GM12892 (cell line): ENCODE data around the gene UBE2B.

ENCODE experiments used
- POLR2A ChIP-seq: IDR thresholded peaks from 2 replicates; pipeline ENCODE4 v1.6.1; 2011; ENCODE audit warnings: low read depth, low read length, control low read depth
- POLR2AphosphoS5 ChIP-seq: IDR thresholded peaks from 2 replicates; pipeline ENCODE4 v1.6.1; 2011; ENCODE audit warnings: low read depth, low read length, control low read depth

DNA sequence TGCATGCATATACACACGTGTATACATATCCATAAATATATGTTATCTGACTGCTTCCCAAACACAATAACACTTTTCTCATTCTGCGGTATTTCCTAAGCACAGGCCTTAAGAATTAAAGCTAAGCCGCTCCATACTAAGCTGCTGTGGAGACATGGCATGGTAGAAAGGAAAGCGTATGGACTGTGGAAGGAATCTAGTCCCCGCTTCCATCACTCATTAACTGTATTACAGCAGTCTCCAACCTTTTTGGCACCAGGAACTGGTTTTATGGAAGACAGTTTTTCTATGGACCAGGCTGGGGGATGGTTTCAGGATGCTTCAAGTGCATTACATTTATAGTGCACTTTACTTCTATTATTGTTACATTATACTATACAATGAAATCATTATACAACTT, 15.7 kb upstream of the UBE2B start:
- TF ChIP-seq POLR2AphosphoS5 (no peak), POLR2A (no peak)
